GM06990 (cell line): ENCODE results near the gene PTAFR.

ENCODE experiments used
- DNase-seq: peaks from one replicate; pipeline ENCODE4 v3.0.0-alpha.2; 2011; ENCODE audit not compliant: insufficient read length; ENCODE audit errors: extremely low read depth
- H3K27me3 ChIP-seq: replicated peaks from 2 replicates; pipeline ENCODE4 v1.6.0; 2011; ENCODE audit warnings: low read length; ENCODE audit not compliant: control insufficient read depth, insufficient read depth
- H3K36me3 ChIP-seq: 2 replicates; pipeline ENCODE4 v1.5.1; 2011; ENCODE audit warnings: low read length; ENCODE audit not compliant: control insufficient read depth, insufficient read depth
- H3K4me3 ChIP-seq: replicated peaks from 2 replicates; pipeline ENCODE4 v1.5.1; 2011; ENCODE audit warnings: low read depth, mild to moderate bottlenecking, control low read depth, low read length
- CTCF ChIP-seq: IDR thresholded peaks from 2 replicates; pipeline ENCODE4 v1.5.1; 2011; ENCODE audit warnings: low read length, control low read depth, mild to moderate bottlenecking, inconsistent platforms; ENCODE audit not compliant: insufficient read depth, poor library complexity, severe bottlenecking

The PTAFR gene

GRCh38 chr1:28123461-28123961, 53.0 kb downstream of the PTAFR start:
- TF ChIP-seq CTCF = no peak
- Histone ChIP-seq H3K36me3 (no peaks in the 10 kb centered on the region), H3K27me3 (no peaks in the 10 kb centered on the region), H3K4me3 (no peak overlapping the region)
- no peak for DNase-seq

- DNase-seq = no peak
- no peaks in the 10 kb centered on the region for H3K27me3 ChIP-seq
- H3K36me3 ChIP-seq = no peaks in the 10 kb centered on the region
- TF ChIP-seq CTCF = no peak
- no peak overlapping the region for H3K4me3 ChIP-seq
These were observed 54.3 kb downstream of the PTAFR start for GRCh38 chr1:28122183-28122582.

- Histone ChIP-seq H3K27me3 (no peaks in the 10 kb centered on the region), H3K36me3 (no peaks in the 10 kb centered on the region), H3K4me3 (no peak overlapping the region)
- no peak for TF ChIP-seq CTCF
- no peak for DNase-seq
These were observed 56.9 kb downstream of the PTAFR start for GRCh38 chr1:28119556-28119955.

GRCh38 chr1:28118640-28119307, 57.7 kb downstream of the PTAFR start:
- no peaks in the 10 kb centered on the region for H3K36me3 ChIP-seq
- no peak for DNase-seq
- TF ChIP-seq CTCF = no peak
- H3K27me3 ChIP-seq = no peaks in the 10 kb centered on the region
- H3K4me3 ChIP-seq = no peak overlapping the region

- no peaks in the 10 kb centered on the region for H3K36me3 ChIP-seq
- H3K27me3 ChIP-seq = no peaks in the 10 kb centered on the region
- peak; percentile 53 for DNase-seq
- no peak for TF ChIP-seq CTCF
- no peak overlapping the region for H3K4me3 ChIP-seq
These were observed 61.2 kb downstream of the PTAFR start for GRCh38 chr1:28115267-28115666.

GRCh38 chr1:28114844-28115243, 61.6 kb downstream of the PTAFR start:
- H3K27me3 ChIP-seq = no peaks in the 10 kb centered on the region
- no peak for DNase-seq
- H3K36me3 ChIP-seq = no peaks in the 10 kb centered on the region
- no peak for TF ChIP-seq CTCF
- no peak overlapping the region for H3K4me3 ChIP-seq
